HG02970 (cell line): ENCODE measurements around the gene SERPINB4.

Experiments
- ATAC-seq: cut with Tn5 transposase; IDR thresholded peaks from one replicate; pipeline ENCODE4 v1.9.1; 2021; ENCODE audit warnings: mild to moderate bottlenecking, moderate library complexity, moderate number of reproducible peaks; ENCODE audit not compliant: unreplicated experiment, low FRiP score

SERPINB4 gene

GRCh38 chr18:63637703-63638102 lies 6.4 kb downstream of the SERPINB4 start:
- no peak for ATAC-seq

- ATAC-seq = no peak
Observed at GRCh38 chr18:63627819-63628218, 16.2 kb downstream of the SERPINB4 start.

- ATAC-seq = no peak
Observed at GRCh38 chr18:63626431-63626830, 17.6 kb downstream of the SERPINB4 start.

- no peak for ATAC-seq
Observed at GRCh38 chr18:63624863-63625262, 19.2 kb downstream of the SERPINB4 start.

- ATAC-seq = no peak
Observed at GRCh38 chr18:63619661-63620060, 24.4 kb downstream of the SERPINB4 start.

GRCh38 chr18:63617915-63618234 lies 26.2 kb downstream of the SERPINB4 start:
- ATAC-seq = no peak

- peak; percentile 70 for ATAC-seq
Observed at GRCh38 chr18:63617049-63617914, 26.8 kb downstream of the SERPINB4 start.

- no peak for ATAC-seq
Observed at GRCh38 chr18:63613420-63613819, 30.6 kb downstream of the SERPINB4 start.

- no peak for ATAC-seq
Observed at GRCh38 chr18:63606526-63606925, 37.5 kb downstream of the SERPINB4 start.

- no peak for ATAC-seq
Observed at GRCh38 chr18:63604791-63605567, 39.1 kb downstream of the SERPINB4 start.

- ATAC-seq = peak; percentile 93
Observed at GRCh38 chr18:63603772-63604171, 40.3 kb downstream of the SERPINB4 start.

GRCh38 chr18:63603355-63603754 lies 40.7 kb downstream of the SERPINB4 start:
- no peak for ATAC-seq

GRCh38 chr18:63596964-63597363 lies 47.1 kb downstream of the SERPINB4 start:
- no peak for ATAC-seq

- ATAC-seq = no peak
Observed at GRCh38 chr18:63592471-63592870, 51.6 kb downstream of the SERPINB4 start.

GRCh38 chr18:63591725-63592124 lies 52.3 kb downstream of the SERPINB4 start:
- ATAC-seq = no peak

GRCh38 chr18:63590966-63591695 lies 52.9 kb downstream of the SERPINB4 start:
- no peak for ATAC-seq

GRCh38 chr18:63590373-63590772 lies 53.7 kb downstream of the SERPINB4 start:
- no peak for ATAC-seq

GRCh38 chr18:63588909-63589308 lies 55.1 kb downstream of the SERPINB4 start:
- ATAC-seq = no peak
